ENCODE measurements around the gene KRT78. TPM values are rescaled to one million over a fixed set of nuclear protein-coding genes. Genes with fewer than 3 reads are reported as not detected.

Gene KRT78
- polyA plus RNA-seq, 4 donors: not detected

Other genes with a start within 250 kb of the KRT78 start
- gene KRT72, start 247.5 kb downstream of the KRT78 start, polyA plus RNA-seq (ENCODE audit: insufficient read length in 4 of 4): not detected
- gene KRT73, start 230.4 kb downstream of the KRT78 start, polyA plus RNA-seq (ENCODE audit: insufficient read length in 4 of 4): not detected
- gene KRT2, start 196.8 kb downstream of the KRT78 start, polyA plus RNA-seq (ENCODE audit: insufficient read length in 4 of 4): not detected
- 1 to 10 TPM in 1 of 4 donors, under 1 TPM in 3; 0.34 to 2.5 (median 0.39) TPM for gene KRT1, start 168.6 kb downstream of the KRT78 start, polyA plus RNA-seq (ENCODE audit: insufficient read length in 4 of 4)
- not detected for gene KRT77, start 145.5 kb downstream of the KRT78 start, polyA plus RNA-seq (ENCODE audit: insufficient read length in 4 of 4)
- not detected for gene KRT76, start 71.6 kb downstream of the KRT78 start, polyA plus RNA-seq (ENCODE audit: insufficient read length in 4 of 4)
- gene KRT3, start 52.9 kb downstream of the KRT78 start, polyA plus RNA-seq (ENCODE audit: insufficient read length in 4 of 4): not detected
- 1 to 10 TPM in 1 of 4 donors, under 1 TPM in 3; 0.17 to 2.7 (median 0.65) TPM for gene KRT4, start 34.9 kb downstream of the KRT78 start, polyA plus RNA-seq (ENCODE audit: insufficient read length in 4 of 4)
- under 1 TPM in 1 of 4 donors, not detected in 3; 0.09 TPM for gene KRT79, start 14.7 kb downstream of the KRT78 start, polyA plus RNA-seq (ENCODE audit: insufficient read length in 4 of 4)
- 100 to 1,000 TPM in 3 of 4 donors, 1 to 10 TPM in 1; 6.0 to 285 (median 246) TPM for gene KRT8, start 56.1 kb upstream of the KRT78 start, polyA plus RNA-seq (ENCODE audit: insufficient read length in 4 of 4)
- 100 to 1,000 TPM in 3 of 4 donors, 1 to 10 TPM in 1; 9.7 to 215 (median 179) TPM for gene KRT18, start 100.1 kb upstream of the KRT78 start, polyA plus RNA-seq (ENCODE audit: insufficient read length in 4 of 4)
- gene EIF4B, start 157.5 kb upstream of the KRT78 start, polyA plus RNA-seq (ENCODE audit: insufficient read length in 4 of 4): 100 to 1,000 TPM; 470 to 530 (median 505) TPM
- 100 to 1,000 TPM in 3 of 4 donors, 10 to 100 TPM in 1; 90.5 to 142 (median 127) TPM for gene TNS2, start 201.1 kb upstream of the KRT78 start, polyA plus RNA-seq (ENCODE audit: insufficient read length in 4 of 4)
- 10 to 100 TPM; 17.2 to 28.6 (median 19.0) TPM for gene SPRYD3, start 230.4 kb upstream of the KRT78 start, polyA plus RNA-seq (ENCODE audit: insufficient read length in 4 of 4)
- 100 to 1,000 TPM in 1 of 4 donors, 10 to 100 TPM in 3; 14.0 to 241 (median 19.8) TPM for gene IGFBP6, start 248.7 kb upstream of the KRT78 start, polyA plus RNA-seq (ENCODE audit: insufficient read length in 4 of 4)

Data from left renal pelvis (tissue), 4 donors.